Measurements from ENCODE around the gene STYXL1.
A peak's percentile ranks its signal among the peaks of the same experiment; 100 is the strongest.

STYXL1 gene

DNA sequence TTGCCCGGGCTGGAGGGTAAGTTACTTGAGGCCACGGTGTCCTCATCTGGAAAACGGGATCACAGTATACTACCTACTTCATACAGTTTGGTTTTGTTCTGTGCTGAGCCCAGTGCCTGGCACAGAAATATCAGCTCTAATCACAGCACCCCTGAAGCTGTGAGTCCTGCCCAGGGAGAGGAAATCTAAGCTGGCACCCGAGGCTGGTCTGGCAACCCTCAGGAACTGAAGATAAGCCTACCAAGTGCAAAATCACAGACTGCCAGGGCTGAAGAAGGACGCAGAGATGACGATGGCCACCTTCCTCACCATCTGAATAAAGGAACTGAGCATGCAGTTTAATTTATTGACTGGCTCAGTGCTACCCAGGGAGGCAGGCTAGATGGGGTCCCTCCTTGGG lies 45.7 kb downstream of the STYXL1 start:
- TF ChIP-seq POLR2A (IDR thresholded peaks at IDR 0.05; ENCODE audit: low read depth, low read length): no peak
- FAIRE-seq: no peak
- DNase-seq (ENCODE audit: insufficient read length, low spot score): no peak

- DNase-seq (ENCODE audit: insufficient read length, low spot score): no peak
- no peak for FAIRE-seq
- TF ChIP-seq POLR2A (IDR thresholded peaks at IDR 0.05; ENCODE audit: low read depth, low read length): no peak
These were observed 47.2 kb downstream of the STYXL1 start for GRCh38 chr7:76000566-76000965.

DNA sequence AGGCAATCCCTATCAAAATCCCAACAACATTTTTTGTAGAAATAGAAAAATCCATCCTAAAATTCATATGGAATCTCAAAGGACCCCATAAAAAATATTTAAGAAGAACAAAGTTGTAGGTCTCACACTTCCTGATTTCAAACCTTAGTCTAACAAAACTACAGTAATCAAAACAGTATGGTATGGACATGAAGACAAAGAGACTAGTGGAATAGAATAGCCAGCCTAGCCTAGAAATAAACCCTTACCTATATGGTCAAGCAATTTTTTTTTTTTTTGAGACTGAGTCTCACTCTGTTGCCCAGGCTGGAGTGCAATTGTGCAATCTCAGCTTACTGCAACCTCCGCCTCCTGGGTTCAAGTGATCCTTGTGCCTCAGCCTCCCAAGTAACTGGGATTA lies 49.8 kb downstream of the STYXL1 start:
- DNase-seq (ENCODE audit: insufficient read length, low spot score): no peak
- FAIRE-seq: no peak
- no peak for TF ChIP-seq POLR2A (IDR thresholded peaks at IDR 0.05; ENCODE audit: low read depth, low read length)

DNA sequence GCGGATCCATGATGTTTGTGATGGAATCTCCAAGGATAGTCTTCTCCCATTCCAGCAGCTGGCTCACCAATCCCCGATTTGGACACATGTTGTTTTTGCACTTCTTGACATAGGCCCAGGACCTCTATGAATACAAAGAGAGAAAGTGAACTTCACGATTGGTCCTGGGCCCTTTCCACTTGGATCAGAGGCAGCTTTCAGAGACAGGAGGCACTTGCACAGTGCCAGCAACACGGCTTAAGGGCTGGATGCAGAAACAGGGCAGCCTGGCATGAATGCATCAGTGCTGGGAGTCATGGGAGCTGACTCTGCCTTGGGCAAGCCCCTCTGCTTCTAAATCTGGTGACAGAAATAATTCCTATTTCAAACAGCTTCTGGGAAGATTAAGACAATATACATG lies 51.3 kb downstream of the STYXL1 start:
- DNase-seq (ENCODE audit: insufficient read length, low spot score) (no peak), FAIRE-seq (no peak)
- TF ChIP-seq POLR2A (IDR thresholded peaks at IDR 0.05; ENCODE audit: low read depth, low read length): no peak

- FAIRE-seq: no peak
- DNase-seq (ENCODE audit: insufficient read length, low spot score): no peak
- TF ChIP-seq POLR2A (IDR thresholded peaks at IDR 0.05; ENCODE audit: low read depth, low read length): no peak
These were observed 51.8 kb downstream of the STYXL1 start for GRCh38 chr7:75995996-75996395.

- TF ChIP-seq POLR2A (IDR thresholded peaks at IDR 0.05; ENCODE audit: low read depth, low read length): no peak
- DNase-seq (ENCODE audit: insufficient read length, low spot score): no peak
- no peak for FAIRE-seq
These were observed 52.7 kb downstream of the STYXL1 start for GRCh38 chr7:75995052-75995471.

DNA sequence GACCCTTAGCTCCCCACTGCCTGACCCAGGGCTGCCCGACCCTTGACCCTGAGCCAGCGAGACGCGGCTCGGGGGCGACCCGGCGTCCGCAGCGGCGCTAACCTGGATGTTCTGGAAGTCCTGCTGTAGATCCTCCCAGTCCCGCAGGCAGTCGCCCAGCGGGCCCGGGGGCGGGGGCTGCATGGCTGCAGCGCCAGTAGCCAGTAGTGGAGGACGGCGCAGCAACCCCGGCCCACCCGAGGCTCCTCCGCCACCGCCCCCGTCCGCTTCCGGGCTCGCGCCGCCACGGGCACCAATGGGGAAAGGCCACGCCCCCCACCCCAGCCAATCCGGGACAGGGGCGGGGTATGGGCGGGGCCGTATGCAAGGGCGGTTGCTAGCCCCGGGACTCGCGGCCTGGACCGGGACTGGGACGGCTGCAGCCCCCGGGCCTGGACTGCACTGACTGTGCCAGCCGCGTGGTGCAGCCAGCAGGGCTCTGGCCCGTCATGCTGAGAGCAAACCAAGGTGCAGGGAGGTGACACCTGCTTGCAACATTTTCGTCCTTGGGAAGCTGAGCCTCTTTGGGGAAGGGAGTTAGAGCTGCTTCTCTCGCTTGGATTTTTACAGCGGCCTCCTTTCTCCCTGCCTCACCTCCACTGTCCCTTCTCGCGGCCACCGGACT lies 53.3 kb downstream of the STYXL1 start, which contains the start of gene TMEM120A:
TMEM120A (minus strand) TSS at position 208 of the 664 bp plus-strand sequence; CDS start at position 183, 25 bp downstream.
- no peak for FAIRE-seq
- TF ChIP-seq POLR2A (IDR thresholded peaks at IDR 0.05; ENCODE audit: low read depth, low read length): peak; percentile 76

DNA sequence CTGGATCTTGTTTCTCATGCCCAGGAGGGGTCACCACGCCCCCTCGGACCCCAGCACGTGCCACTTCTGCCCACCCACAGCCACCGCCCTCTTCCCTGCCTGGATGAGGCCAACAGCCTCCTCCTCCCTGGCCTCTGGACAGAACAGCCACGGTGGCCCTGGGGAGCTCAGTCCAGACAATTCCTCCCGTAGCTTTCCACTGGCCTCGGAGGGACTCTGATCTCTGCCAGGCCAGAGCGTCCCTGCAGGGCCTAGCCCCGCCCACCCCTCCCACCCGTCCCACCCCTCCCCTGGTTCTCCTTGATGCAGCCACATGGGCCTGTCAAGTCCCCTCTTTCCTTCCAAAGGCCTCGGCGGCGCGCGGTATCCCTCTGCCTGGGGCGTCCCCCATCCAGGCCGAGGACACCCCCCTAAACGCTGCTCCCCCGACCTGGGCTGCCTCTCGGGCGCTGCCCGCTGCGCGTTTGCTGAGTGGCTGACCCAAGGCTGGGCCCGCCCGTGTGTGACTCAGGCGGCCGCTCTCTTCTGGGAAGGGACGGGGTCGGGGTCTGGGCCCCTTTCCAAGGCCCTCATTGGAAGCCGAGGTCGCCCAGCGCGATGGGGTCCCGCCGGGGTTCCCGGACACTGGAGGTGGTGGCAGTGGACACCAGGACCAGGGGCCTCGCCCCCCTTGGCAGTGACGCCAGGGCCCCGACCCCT lies 54.0 kb downstream of the STYXL1 start:
- DNase-seq (ENCODE audit: insufficient read length, low spot score) (peak; percentile 86), FAIRE-seq (no peak)
- TF ChIP-seq POLR2A (IDR thresholded peaks at IDR 0.05; ENCODE audit: low read depth, low read length): no peak

More for the DNA sequence above, 53.3 kb downstream of the STYXL1 start, which contains the start of gene TMEM120A:
- peak; percentile 97 for DNase-seq (ENCODE audit: insufficient read length, low spot score)

DNA sequence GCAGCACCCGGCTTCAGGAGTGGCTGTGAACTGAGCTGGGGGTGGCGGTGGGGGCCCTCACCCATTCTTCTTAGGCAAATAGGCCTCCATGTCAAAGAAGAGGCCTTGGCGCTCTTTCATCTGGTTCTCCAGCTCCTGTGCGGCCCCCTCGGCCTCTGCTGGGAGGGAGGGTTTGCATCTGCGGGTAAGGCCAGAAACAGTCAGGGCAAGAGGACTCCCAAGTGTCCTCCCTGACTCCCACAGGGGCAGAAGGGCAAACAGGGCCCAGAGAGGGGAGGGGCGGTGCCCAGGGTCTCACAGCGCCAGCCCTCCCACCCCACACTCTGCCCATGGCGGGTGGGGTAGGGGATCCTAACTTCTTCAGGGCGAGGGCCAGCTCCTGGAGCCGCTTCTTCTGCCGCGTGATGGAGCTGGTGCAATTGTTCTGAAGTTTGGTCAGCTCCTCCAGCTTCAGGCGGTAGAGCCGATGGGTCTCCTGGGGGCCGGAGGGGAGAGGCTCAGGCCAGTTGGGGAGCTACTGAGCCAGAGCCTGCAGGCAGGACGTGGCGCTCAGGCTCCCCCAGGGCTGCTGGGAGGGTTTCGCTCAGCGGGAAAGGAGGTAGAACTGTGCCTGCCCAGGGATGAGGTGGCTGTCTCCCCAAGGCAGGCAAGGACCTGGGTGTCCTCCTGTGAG lies 55.6 kb downstream of the STYXL1 start:
- FAIRE-seq (no peak), DNase-seq (ENCODE audit: insufficient read length, low spot score) (no peak)
- no peak for TF ChIP-seq POLR2A (IDR thresholded peaks at IDR 0.05; ENCODE audit: low read depth, low read length)

GRCh38 chr7:75991531-75992082 lies 56.2 kb downstream of the STYXL1 start:
- no peak for TF ChIP-seq POLR2A (IDR thresholded peaks at IDR 0.05; ENCODE audit: low read depth, low read length)
- DNase-seq (ENCODE audit: insufficient read length, low spot score): no peak
- FAIRE-seq: no peak

DNA sequence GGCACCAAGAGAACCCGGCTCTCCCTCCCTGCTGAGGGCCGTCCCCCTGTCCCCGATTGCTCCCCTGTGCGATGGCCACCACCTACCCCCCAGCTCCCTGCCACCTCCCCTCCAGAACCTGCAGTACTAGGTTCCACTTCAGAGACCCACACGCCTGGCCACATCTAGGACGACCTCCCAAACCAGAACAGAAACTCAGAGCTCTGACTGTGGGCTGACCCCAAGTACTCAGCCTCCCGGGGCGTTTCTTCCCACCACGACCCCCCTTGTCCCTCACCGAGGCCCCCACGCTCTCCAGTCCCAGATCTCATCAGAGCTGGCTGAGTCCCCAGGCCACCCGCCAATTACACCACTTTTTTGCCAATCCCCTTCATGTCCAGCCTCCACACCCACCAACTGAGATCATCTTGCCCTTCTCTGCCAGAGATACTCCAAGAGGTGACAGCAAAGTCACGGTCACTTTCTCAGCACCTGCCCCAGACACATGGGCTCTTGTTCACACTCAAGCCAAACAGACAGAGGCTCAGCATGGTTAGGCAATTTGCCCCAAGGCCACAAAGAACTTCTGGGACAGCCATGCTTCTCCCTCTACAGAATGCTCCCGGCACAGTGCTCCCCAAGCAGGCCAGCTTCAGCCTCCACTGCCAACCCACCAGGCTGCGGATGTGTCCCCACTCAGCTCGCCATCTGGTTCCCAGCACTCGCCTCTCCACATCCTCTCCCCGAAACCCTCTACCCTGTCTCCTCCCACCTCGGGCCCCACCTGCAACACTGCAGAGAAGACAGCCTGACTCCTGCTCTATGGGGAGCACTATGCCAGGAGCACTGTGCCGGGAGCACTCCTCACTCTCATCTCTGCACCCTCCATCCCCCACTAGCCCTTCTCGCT lies 58.1 kb downstream of the STYXL1 start:
- no peak for DNase-seq (ENCODE audit: insufficient read length, low spot score)
- no peak for TF ChIP-seq POLR2A (IDR thresholded peaks at IDR 0.05; ENCODE audit: low read depth, low read length)
- no peak for FAIRE-seq

DNA sequence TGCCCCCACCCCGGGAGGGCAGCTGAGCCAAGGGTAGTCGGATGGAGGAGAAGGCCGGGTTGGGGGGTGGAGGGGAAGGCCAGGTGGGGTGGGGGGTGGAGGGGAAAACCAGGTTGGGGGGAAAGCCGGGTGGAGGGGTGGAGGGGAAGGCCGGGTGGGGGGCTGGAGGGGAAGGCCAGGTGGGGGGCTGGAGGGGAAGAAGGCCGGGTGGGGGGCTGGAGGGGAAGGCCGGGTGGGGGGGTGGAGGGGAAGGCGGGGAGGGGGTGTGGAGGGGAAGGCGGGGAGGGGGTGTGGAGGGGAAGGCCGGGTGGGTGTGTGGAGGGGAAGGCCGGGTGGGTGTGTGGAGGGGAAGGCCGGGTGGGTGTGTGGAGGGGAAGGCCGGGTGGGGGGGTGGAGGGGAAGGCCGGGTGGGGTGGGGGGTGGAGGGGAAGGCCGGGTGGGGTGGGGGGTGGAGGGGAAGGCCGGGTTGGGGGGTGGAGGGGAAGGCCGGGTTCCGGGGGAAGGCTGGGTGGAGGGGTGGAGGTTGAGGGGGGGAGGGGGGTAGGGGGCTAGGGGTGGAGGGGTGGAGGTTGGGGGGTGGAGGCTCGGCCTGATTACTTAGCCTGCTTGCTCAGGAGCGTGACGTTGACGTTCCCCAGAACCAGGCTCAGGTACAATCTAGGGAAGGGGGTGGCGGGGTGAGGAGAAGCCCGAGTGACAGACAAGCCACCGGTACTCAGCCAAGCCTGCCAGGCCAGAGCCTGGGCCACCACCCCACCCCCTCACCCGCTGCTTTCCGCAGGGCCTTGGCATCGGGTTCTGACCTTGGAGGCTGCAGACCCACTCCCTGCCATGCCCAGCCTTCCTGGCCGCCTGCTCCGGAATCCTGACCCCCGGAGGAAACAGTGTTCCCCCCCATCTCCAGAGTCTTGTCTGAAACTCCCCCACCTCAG lies 59.0 kb downstream of the STYXL1 start:
- DNase-seq (ENCODE audit: insufficient read length, low spot score) (no peak), FAIRE-seq (no peak)
- TF ChIP-seq POLR2A (IDR thresholded peaks at IDR 0.05; ENCODE audit: low read depth, low read length): no peak
